ENCODE results near the gene KLK7.

- TF ChIP-seq POLR2A (IDR thresholded peaks at IDR 0.05) (no peak), CTCF (IDR thresholded peaks at IDR 0.05) (no peak)
Observed at GRCh38 chr19:50931023-50931422, 52.7 kb downstream of the KLK7 start.
